Measurements from ENCODE around the gene CD1E.
"Not testable (repeated sequence)": the region's sequence is repeated elsewhere in the genome, so short reads cannot be mapped to it uniquely, and the experiment has no call there.

The CD1E gene

DNA sequence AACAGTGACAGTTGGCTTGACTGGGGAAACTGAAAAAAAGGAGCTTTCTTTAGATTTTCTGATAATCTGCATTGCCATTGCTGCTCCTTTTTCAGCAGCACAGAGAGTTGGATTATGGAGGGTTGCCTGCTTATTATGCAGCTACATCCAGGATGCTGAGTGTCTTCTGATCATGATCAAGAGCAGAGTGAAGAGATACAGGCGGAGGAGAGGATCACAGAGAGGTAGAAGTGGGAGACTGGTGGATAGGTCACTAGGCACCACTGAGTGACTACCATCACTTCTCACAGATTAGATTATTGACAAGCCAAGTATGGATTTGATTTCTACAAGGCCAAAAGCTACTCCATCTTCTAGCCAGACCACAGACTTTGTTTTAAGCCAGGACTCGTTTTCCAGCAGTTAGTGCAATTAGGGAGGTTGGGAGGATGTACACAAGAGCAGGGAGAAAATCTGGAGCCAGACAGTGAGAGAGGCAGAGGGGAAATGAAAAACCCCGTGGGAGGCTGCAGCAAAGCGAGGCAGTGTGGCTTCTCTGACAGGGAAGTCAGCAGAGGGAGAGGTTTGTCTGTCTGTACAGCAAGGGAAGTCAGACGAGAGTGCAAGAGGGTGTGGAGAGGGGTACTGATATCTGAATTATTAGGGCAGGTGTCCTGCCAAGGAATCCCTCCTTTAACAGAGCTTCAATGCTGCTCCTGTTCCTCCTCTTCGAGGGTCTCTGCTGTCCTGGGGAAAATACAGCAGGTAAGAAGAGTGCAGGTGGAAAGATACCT is at the start of gene CD1E:
Gene CD1E, plus strand, starts transcription at position 592 of the 773 bp plus-strand sequence. Its CDS starts 95 bp downstream, at position 687.
- no peak for DNase-seq

DNA sequence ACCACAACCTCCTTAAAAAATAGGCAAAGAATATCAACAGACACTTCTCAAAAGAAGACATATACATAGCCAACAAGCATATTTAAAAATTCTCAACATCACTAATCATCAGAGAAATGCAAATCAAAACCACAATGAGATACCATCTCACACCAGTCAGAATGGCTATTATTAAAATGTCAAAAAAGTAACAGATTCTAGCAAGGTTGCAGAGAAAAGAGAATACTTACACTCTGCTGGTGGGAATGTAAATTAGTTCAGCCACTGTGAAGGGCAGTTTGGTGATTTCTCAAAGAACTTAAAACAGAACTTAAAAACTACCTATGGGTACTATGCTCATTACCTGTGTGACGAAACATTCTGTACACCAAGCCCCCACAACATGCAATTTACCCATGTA is 43.1 kb upstream of the CD1E start:
- DNase-seq, result no peak

DNA sequence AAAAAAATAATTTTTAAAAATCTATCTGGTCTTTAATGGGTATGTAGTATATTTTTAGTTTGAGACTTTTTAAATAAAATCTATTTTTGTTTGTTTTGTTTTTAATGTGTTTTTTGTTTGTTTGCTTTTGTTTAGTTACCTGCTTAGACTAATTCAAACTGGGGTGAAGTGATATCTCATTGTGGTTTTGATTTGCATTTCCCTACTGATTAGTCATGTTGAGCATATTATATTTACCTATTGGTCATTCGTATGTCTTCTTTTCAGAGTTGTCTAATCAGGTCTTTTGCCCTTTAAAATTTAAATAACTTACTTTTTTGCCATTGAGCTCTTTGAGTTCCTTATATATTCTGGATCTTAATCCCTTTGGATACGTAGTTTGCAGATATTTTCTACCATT is 42.6 kb upstream of the CD1E start:
- DNase-seq, result no peak

DNA sequence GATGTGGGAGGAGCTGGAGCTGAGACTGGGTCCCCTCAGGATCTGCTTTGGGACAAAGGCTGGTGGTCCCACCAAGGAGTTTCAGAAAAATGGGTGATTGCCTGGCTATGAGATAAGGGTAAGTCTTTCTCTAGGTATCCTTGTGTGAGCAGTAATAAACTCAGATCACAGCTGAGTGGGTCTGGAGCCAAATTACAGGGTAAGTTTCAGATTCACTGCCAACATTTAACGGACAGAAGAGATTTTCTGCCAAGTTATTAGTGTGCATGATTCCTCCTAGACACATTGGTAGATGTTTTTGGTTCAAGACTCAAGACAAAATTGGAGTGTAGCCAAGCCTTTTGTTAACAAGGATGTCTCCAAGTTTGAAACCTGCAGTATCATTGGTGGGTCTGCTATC is 29.8 kb upstream of the CD1E start:
- no peak for DNase-seq

DNA sequence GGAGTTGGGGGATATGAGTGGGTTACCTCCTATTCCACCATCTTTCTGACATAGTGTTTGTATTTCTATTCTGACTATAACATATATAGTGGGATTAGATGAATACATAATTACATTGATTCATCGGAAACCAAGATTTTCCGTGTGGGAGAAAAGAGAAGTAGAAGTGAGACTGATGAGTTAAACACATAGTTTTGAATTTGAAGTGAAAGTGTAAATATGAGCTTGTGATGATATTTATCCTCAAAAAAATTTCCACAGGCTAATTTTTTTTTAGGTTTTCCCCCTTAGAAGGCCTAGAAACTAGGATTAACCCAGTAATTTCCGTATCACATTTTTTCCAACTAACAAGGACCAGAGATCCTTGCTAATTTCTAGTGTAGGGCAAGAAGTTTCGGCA is 29.3 kb upstream of the CD1E start:
- no peak for DNase-seq

DNA sequence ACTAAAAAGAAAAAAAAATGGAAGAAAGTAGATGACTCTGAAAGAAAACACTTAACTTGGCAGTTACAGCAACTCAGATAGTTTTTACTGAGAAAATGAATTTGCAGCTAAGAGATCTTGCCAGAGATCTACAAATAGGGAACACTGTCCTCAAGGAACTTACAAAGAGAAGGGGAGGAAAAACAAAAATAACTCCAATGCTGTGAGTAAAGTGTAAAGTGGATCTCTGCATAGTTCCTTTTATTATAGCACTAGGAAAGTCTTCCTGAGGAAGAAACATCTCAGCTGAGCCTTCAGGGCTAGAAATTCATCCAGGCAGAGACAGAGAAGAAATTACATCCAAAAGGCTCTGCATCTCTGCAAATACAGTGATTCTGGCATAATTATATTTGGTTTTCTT is 26.2 kb upstream of the CD1E start:
- no peak for DNase-seq

DNA sequence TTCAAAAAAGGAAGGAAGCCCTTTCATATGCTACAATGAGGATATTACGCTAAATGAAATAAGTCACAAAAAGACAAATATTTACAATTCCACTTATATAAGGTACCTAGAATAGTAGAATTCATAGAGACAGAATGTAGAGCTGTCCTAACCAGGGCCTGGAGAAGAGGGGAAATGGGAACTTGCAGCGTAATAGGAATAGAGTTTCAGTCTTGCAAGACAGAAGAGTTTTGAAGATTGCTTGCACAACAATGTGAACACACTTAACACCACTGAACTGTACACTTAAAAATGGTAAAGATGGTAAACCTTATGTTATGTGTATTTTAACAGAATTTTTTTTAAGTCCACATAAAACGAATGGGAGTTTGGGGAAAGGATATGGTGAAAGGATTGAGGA is 25.3 kb upstream of the CD1E start:
- no peak for DNase-seq

DNA sequence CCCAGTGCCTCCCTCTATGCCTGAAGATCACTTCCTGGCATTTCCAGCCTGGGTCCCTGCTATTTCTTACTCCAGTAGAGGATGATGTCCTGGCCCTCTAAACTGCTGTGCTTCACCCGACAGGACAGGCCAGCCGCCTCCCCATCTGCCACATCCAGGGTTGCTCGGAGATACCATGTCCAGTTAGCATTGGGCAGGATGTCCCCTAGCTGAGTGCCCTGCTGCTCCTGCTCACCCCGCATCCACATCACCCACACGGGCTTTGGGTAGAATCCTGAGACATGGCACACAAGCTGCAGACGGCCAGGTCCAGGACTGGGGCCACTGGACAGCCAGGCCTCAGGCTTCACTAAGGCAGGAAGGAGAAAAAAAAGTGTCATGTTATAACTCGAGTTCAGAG is 24.4 kb upstream of the CD1E start:
- no peak for DNase-seq

DNA sequence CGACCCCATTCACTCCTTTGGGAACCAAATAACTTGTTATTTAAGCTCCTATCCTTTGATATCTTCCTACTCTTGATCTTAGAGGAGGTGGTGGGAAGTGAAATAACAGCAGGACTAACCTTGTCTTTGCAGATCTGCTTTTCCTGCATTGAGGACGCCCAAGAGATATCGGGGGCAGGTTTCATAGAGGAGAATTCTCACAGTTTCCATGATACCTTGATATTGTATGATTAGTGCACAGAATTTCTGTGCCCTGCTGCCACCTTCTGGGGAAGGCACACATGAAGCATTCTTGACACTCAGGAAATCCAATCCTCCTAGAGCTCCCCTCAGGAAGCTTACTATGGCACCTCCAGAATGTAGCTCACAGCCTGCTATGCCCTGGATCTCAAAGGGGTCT is 24.0 kb upstream of the CD1E start:
- no peak for DNase-seq

DNA sequence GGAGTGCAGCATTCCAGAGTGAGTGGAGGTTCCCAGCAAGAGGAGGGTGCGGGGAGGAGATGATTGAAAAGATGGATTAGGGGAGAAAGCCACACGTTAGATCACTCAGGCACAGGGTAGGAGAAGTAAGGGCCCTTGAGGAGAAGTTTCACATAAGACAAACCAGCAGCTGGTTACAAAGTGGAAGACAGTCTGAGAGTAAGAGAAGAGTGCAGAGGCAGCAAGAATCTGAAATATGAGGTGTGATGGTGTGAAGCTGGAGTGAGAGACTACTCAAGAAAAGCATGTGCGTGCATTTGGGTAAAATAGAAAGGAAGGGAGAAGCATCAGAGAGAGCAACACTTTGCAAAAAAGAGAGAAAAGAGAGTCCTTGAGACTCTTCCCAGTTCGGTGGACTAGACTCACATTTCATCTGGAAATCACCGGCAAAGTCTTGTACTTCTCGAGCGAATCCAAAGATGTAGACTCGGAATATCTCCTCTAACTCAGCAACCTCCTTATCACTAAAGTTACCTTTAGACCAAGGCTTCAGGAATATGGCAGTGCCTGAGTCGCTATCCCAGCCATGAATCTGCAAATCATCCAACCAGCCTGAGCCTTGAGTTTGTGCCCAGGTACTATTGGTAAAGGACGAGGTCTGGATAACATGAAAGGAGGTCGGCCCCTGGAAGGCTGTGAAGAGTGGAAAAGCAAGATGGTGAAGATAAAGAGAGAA is 23.1 kb upstream of the CD1E start:
- no peak for DNase-seq

DNA sequence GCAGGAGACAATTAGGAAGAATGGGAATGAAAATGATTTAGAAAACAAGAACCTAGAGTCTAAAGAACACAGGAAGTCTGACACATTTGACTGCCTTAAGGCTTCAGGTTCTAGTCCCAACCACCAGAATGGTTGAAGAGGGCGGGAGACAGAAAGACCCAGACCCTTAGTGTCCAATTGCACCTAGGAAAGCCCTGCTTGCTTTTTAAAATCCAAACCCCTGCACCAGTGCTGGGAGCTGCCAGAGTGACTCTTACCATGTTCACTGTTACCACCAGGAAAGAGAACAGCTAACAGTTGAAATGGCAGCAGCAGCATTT is 22.6 kb upstream of the CD1E start:
- DNase-seq, result no peak

DNA sequence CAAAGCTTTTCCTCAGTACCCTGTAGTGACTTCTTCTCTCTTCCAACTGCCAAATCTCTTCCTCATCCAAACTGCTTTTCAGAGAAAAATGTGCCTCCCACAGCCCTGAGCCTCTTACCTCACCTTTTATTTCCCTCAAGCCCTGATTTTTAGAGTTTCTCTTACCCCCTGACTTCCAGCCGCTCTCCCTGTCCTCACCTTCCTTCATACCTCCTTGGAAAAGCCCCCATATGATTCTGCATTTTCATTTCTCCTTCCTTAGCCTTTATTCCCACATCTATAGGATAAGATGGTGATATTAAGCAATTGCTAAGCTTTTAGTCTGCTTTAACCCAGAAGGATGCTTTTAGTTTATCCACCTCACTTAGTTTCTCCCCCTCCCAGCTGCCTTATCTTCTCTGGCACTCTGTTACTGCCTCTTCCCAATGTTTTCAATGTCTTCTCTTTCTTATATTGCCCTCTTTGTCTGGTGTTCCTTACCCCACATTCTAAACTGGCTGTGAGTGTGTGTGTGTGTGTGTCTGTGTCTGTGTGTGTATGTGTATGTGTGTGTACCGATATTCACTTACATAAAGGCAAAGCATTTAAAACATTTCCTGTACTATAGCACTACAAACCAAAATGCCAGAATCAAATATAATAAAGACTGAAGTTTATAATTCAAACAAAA is 22.1 kb upstream of the CD1E start, which contains the start of gene CD1B:
Gene CD1B, minus strand, starts transcription at position 51 of the 670 bp plus-strand sequence. CDS start 108 bp downstream, outside the sequence.
- DNase-seq, result no peak

DNA sequence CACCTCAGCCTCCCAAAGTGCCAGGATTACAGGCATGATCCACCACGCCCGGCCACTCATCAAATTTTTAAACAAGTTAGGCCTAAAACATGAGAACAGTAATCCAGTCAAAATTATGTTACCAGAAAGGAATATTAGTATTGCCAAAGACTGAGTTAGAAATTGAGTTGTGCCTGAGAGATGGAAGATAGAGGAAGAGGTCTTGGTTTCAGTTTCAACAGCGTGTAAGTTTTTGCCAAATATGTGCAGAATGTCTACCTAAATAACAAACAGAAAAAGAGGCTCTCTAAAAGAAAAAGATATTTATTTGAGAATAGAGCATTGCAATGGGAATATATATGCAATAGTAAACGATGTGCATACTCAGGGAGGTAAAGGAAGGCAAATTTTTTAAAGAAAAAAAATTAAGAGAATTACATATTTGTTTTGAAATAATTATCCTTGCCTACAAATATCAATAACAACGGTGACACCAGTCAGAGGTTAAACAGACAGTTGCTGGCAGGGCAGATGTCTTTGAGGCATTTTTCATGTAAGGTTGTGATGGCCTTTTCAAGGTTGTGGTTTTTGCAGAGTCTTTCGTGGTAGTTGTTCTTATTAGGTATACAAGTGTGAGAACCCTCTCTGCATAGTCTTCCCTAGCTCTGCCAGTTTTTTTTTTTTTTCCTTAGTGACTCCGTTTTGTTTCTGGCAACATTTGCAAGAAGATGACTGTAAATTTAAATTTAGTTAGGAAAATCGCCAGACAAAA is 20.1 kb upstream of the CD1E start:
- no peak for DNase-seq

DNA sequence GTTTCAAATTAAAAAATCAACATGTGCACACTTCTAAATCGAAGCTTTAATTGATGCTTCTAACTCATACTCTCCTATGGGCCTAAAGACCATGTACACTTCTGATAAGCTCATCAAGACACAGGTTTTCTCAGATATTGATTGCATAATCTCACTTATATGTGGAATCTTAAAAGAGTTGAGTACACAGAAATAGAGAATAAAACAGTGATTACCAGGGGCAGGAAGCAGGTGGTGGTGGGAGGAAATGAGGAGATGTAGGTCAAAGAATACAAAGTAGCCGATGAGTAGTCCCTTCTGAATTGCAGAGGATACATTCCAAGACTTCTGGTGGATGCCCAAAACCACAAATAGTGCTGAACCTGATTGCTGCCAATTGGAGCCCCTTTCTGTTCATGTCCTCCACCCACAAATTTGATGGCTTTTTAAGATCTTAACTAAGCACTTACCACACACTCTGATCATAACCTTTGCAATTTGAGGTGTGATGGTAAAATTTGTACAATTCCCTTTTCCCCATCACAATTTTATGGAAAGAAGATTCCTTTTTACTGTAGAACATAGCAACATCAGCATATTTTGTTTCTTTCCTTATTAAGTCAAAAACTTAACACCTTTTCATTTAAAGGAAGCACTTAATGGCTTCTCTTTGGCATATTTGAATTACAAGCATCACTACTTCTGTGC is 19.0 kb upstream of the CD1E start:
- DNase-seq, result no peak

DNA sequence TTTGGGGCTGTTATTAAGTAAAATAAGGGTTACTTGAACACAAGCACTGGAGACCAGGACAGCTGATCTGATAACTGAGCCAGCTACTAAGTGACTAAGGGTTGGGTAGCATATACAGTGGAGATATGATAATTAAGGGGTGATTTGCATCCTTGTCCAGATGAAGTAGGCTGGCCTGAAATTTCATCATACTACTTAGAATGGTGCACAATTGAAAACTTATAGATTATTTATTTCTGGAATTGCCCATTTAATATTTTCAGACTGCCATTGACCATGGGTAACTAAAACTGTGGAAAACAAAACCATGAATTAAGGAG is 18.5 kb upstream of the CD1E start:
- DNase-seq, result no peak

DNA sequence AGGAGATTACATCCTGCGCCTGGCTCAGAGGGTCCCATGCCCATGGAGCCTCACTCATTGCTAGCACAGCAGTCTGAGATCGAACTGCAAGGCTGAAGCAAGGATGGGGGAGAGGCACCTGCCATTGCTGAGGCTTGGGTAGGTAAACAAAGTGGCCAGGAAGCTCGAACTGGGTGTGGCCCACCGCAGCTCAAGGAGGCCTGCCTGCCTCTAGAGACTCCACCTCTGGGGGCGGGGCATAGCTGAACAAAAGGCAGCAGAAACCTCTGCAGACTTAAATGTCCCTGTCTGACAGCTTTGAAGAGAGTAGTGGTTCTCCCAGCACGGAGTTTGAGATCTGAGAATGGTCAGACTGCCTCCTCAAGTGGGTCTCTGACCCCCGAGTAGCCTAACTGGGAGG is 17.3 kb upstream of the CD1E start:
- DNase-seq, result not testable (repeated sequence)

DNA sequence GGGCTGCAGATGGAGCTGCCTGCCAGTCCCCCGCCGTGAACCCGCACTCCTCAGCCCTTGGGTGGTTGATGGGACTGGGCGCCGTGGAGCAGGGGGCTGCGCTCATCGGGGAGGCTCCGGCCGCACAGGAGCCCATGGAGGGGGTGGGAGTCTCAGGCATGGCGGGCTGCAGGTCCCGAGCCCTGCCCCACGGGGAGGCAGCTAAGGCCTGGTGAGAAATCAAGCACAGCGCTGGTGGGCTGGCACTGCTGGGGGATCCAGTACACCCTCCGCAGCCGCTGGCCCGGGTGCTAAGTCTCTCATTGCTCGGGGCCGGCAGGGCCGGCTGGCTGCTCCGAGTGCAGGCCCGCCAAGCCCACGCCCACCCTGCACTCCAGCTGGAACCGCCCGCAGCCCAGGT is 4.7 kb upstream of the CD1E start:
- not testable (repeated sequence) for DNase-seq

DNA sequence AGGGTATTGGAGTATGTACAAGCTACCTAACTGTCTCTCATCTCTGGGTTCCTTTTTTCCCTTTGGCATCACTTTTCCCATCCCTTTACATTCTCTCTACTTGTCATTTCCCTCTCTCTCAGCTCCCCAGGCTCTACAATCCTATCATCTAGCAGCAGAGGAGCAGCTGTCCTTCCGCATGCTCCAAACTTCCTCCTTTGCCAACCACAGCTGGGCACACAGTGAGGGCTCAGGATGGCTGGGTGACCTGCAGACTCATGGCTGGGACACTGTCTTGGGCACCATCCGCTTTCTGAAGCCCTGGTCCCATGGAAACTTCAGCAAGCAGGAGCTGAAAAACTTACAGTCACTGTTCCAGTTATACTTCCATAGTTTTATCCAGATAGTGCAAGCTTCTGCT is 561 bp downstream of the CD1E start:
- DNase-seq, result no peak

DNA sequence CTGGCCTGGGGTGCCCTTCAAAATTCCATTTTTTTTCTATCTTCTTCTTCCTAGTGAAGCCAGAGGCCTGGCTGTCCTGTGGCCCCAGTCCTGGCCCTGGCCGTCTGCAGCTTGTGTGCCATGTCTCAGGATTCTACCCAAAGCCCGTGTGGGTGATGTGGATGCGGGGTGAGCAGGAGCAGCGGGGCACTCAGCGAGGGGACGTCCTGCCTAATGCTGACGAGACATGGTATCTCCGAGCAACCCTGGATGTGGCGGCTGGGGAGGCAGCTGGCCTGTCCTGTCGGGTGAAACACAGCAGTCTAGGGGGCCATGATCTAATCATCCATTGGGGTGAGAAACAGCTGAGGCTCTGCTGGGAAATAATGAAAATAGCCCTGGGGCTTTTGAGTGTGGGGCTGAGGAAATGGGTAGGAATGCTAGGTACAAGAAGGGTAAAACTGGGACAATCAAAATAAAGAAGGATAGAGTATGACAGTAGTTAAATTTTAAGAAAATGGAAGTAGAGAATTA is 2.1 kb downstream of the CD1E start:
- DNase-seq, result no peak

DNA sequence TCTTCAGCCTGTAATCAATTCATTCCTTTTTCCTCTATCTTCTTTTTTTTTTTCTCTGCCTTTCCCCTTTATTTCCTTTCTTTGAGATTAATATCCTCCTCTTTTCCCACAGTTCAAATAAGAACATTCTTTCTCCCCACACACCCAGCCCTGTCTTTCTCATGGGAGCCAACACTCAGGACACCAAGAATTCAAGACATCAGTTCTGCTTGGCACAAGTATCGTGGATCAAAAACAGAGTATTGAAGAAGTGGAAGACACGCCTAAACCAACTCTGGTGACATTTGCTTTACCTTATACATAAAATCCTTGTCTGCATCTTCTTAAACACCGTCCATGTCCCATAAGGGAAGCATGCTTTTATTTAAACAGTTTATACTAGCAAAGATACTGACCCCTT is 2.9 kb downstream of the CD1E start:
- DNase-seq, result no peak

DNA sequence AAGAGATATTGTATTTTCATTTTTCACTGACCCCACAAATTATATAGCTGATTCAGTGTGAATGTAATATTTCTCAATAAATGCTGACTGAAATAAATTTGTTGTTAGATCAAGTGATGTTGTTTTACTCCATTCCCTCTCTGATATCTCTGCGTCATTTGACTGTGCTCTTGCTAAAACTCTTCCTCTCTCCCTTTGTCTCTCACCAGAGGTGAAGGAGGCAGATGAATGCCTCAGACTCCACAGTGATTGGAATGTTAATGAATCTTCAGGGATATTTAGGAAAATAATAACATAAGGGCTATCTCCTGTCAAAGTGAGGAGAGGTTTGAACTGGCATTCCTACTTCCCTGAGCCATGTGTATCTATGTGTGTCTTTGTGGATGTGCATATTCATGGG is 3.7 kb downstream of the CD1E start:
- DNase-seq, result no peak

DNA sequence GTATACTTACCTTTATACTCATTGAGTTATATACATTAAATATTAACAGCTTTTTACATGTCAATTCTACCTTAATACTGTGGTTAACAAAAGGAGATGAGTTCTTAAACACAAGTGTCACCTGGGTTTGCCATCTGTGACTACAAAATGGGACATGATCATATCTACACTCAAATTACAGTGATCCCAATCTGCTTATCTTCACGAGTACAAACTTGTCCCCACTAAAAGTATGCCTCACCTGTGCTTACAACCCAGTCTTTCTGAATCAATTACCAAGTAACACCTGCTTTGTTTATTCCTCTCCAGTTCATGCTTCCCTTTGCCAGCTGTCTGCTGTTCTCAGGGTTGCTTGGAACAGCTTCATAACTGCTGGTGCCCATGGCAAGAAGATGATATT is 8.8 kb downstream of the CD1E start:
- no peak for DNase-seq

DNA sequence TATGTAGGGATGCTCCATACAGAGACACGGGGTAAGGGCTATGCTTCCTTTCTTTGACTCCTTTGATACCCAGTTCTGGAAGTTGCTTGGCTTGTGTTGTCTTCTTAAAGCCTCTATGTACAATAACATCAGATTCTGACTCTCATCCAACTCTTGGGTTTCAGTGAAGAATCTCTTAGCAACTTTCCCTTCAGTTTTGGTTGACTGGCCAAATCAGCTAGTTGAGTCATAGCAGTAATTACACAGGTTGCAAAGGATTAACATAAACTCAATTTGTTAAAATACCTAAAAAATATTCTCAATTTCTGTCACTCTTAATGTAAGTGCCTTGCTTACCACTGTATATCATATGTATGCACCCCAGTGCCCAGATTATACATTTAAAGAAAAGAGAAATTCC is 9.2 kb downstream of the CD1E start:
- DNase-seq, result no peak

Data from DMS 273 treated with DMSO at 0.1 percent for 48 hours (cell line).